GM23338 (cell line): ENCODE data around the gene CMSS1. TPM values are rescaled to one million over a fixed set of nuclear protein-coding genes. Genes with fewer than 3 reads are reported as not detected.

Experiments used
- ATAC-seq: fragments of 200-7000 bp; cut with Tn5 transposase; 3 replicates; pipeline ENCODE4 v1.9.1; 2020
- DNase-seq: peaks from one replicate; pipeline ENCODE4 v3.0.0-alpha.2; 2015; ENCODE audit warnings: low spot score
- H2AFZ ChIP-seq: fragments of 200-600 bp; sonication (generic); 2 replicates; pipeline ENCODE4 v1.8.0; 2016; ENCODE audit warnings: antibody characterized with exemption, mild to moderate bottlenecking, moderate library complexity
- H3F3A ChIP-seq: fragments of 200-600 bp; sonication (generic); replicated peaks from 2 replicates; pipeline ENCODE4 v1.8.0; 2017; ENCODE audit warnings: antibody characterized with exemption, mixed run types, low read depth
- H3K27ac ChIP-seq: fragments of 200-600 bp; sonication (generic); 2 replicates; pipeline ENCODE4 v1.6.1; 2016; ENCODE audit warnings: low read depth
- H3K27me3 ChIP-seq: fragments of 200-600 bp; sonication (generic); 2 replicates; pipeline ENCODE4 v1.8.0; 2016; ENCODE audit warnings: mild to moderate bottlenecking, mixed run types, moderate library complexity; ENCODE audit not compliant: insufficient read depth
- H3K36me3 ChIP-seq: fragments of 200-600 bp; sonication (generic); 2 replicates; pipeline ENCODE4 v1.8.0; 2016; ENCODE audit warnings: mild to moderate bottlenecking; ENCODE audit not compliant: insufficient read depth
- H3K4me1 ChIP-seq: fragments of 200-600 bp; sonication (generic); 2 replicates; pipeline ENCODE4 v1.8.0; 2016; ENCODE audit warnings: mild to moderate bottlenecking, moderate library complexity; ENCODE audit not compliant: insufficient read depth
- H3K4me2 ChIP-seq: fragments of 200-600 bp; sonication (generic); 2 replicates; pipeline ENCODE4 v1.7.1; 2017; ENCODE audit warnings: mixed run types
- H3K4me3 ChIP-seq: fragments of 200-600 bp; sonication (generic); 2 replicates; pipeline ENCODE4 v1.6.1; 2016; ENCODE audit warnings: mixed run types
- H3K79me2 ChIP-seq: fragments of 200-600 bp; sonication (generic); replicated peaks from 2 replicates; pipeline ENCODE4 v1.8.0; 2017; ENCODE audit warnings: mild to moderate bottlenecking; ENCODE audit not compliant: insufficient read depth
- H3K9me2 ChIP-seq: fragments of 200-600 bp; sonication (generic); 2 replicates; pipeline ENCODE4 v1.8.0; 2017; ENCODE audit not compliant: insufficient read depth
- H4K20me1 ChIP-seq: fragments of 200-600 bp; sonication (generic); replicated peaks from 2 replicates; pipeline ENCODE4 v1.8.0; 2017; ENCODE audit warnings: mild to moderate bottlenecking; ENCODE audit not compliant: insufficient read depth
- H3K27ac Mint-ChIP-seq: 2 replicates; pipeline ENCODE4 v1.8.0; 2020; ENCODE audit warnings: inconsistent platforms, mild to moderate bottlenecking, moderate library complexity, mixed read lengths
- H3K27me3 Mint-ChIP-seq: 3 replicates; pipeline ENCODE4 v1.8.0; 2022; ENCODE audit warnings: low read depth, mild to moderate bottlenecking, moderate library complexity, mixed read lengths, inconsistent platforms; ENCODE audit not compliant: insufficient read depth, poor library complexity
- H3K36me3 Mint-ChIP-seq: 3 replicates; pipeline ENCODE4 v1.8.0; 2021; ENCODE audit warnings: low read depth, mild to moderate bottlenecking, inconsistent platforms, moderate library complexity, mixed read lengths
- H3K4me1 Mint-ChIP-seq: 3 replicates; pipeline ENCODE4 v1.8.0; 2020; ENCODE audit warnings: mild to moderate bottlenecking, inconsistent platforms, mixed read lengths
- H3K4me3 Mint-ChIP-seq: 3 replicates; pipeline ENCODE4 v1.8.0; 2021; ENCODE audit warnings: moderate library complexity, mild to moderate bottlenecking, inconsistent platforms, mixed read lengths
- H3K9me3 Mint-ChIP-seq: 3 replicates; pipeline ENCODE4 v1.8.0; 2020; ENCODE audit warnings: moderate library complexity, mild to moderate bottlenecking, inconsistent platforms, mixed read lengths
- EZH2 ChIP-seq: fragments of 200-600 bp; sonication (generic); IDR thresholded peaks from one replicate; pipeline ENCODE4 v1.8.0; 2017; ENCODE audit warnings: antibody characterized with exemption, mild to moderate bottlenecking, low read depth; ENCODE audit not compliant: unreplicated experiment
- EZH2phosphoT487 ChIP-seq: fragments of 200-600 bp; sonication (generic); IDR thresholded peaks from one replicate; pipeline ENCODE4 v1.8.1; 2018; ENCODE audit warnings: antibody characterized with exemption; ENCODE audit not compliant: unreplicated experiment
- JUNB ChIP-seq: IDR thresholded peaks from one replicate; pipeline ENCODE4 v1.6.1; 2016; ENCODE audit warnings: antibody characterized with exemption; ENCODE audit not compliant: unreplicated experiment
- NANOG ChIP-seq: IDR thresholded peaks from 2 replicates; pipeline ENCODE4 v1.6.1; 2016; ENCODE audit warnings: antibody characterized with exemption, borderline replicate concordance
- STAT1 ChIP-seq: IDR thresholded peaks from one replicate; pipeline ENCODE4 v1.6.1; 2016; ENCODE audit warnings: antibody characterized with exemption; ENCODE audit not compliant: unreplicated experiment
- polyA plus RNA-seq: library from polyadenylated mRNA; unstranded; fragments of >200 nt; fragmentation: Nextera tagmentation; extraction: Ambion mirVana; gene quantifications from 2 replicates; pipeline ENCODE4 v1.2.1, GENCODE V29; 2016
- total RNA-seq: library from RNA; depleted of rRNA; stranded (reverse); fragments of >200 nt; shearing (Covaris generic); gene quantifications from 2 replicates; pipeline ENCODE4 v1.2.3, GENCODE V29; 2014
- TF ChIP-seq, protein P1 (sequence below), 2 experiments: fragments of 200-600 bp in 1 of 2; sonication (generic) in 1 of 2; conservative IDR thresholded peaks; 2 replicates each; pipeline versions ENCODE4 v1.5.1 to v1.6.1; 2016 to 2017; ENCODE audit warnings: antibody characterized with exemption in 2 of 2, low read depth in 2 of 2, mild to moderate bottlenecking in 2 of 2, moderate library complexity in 1 of 2
- TF ChIP-seq, protein P2 (sequence below): IDR thresholded peaks from one replicate; pipeline ENCODE4 v1.6.1; 2018; ENCODE audit warnings: antibody characterized with exemption; ENCODE audit not compliant: unreplicated experiment

Gene CMSS1
- total and polyA plus RNA-seq, 2 experiments from 2014 or later, result 39.4 to 187 TPM

DNA sequence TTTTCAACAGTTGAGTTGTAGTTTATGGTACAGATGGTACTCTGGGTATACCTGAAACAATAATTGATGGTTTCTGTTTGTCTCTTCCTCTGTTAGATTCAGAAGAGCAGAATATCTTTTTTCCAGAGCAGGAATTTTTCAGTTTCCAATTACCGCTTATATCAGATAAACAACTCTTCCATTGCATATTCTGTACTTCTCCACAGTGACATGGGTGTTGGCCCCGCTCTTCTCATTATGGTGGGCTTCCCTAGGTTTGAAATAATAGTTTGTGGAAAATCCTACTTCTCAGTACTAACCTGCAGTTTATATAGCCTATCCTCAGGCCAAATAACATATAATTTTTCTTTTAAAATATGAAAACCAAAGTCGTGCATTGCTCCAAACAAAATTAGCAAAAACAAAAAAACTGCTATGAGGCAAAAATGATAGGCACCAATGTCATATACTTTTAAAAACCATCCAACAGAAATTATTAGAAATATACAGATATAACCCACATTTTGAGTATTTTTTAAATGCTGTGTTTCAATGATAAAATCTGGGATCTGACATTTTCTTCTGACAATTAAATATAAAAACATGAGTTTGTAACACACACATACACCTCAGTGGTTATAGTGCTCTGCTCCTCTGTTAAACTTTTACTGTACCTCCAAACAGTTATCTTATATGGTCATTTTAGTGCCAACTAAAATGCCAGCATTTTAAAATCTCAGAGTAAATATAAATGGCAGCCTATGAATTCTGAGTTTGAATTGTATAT is 56.8 kb downstream of the CMSS1 start (continued):
- no peak for TF ChIP-seq EZH2phosphoT487
- TF ChIP-seq, protein P1, sequence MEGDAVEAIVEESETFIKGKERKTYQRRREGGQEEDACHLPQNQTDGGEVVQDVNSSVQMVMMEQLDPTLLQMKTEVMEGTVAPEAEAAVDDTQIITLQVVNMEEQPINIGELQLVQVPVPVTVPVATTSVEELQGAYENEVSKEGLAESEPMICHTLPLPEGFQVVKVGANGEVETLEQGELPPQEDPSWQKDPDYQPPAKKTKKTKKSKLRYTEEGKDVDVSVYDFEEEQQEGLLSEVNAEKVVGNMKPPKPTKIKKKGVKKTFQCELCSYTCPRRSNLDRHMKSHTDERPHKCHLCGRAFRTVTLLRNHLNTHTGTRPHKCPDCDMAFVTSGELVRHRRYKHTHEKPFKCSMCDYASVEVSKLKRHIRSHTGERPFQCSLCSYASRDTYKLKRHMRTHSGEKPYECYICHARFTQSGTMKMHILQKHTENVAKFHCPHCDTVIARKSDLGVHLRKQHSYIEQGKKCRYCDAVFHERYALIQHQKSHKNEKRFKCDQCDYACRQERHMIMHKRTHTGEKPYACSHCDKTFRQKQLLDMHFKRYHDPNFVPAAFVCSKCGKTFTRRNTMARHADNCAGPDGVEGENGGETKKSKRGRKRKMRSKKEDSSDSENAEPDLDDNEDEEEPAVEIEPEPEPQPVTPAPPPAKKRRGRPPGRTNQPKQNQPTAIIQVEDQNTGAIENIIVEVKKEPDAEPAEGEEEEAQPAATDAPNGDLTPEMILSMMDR (conservative IDR thresholded peaks at IDR 0.05; ENCODE audit: low read depth in 2 of 2), result no peak
- TF ChIP-seq, protein P2, sequence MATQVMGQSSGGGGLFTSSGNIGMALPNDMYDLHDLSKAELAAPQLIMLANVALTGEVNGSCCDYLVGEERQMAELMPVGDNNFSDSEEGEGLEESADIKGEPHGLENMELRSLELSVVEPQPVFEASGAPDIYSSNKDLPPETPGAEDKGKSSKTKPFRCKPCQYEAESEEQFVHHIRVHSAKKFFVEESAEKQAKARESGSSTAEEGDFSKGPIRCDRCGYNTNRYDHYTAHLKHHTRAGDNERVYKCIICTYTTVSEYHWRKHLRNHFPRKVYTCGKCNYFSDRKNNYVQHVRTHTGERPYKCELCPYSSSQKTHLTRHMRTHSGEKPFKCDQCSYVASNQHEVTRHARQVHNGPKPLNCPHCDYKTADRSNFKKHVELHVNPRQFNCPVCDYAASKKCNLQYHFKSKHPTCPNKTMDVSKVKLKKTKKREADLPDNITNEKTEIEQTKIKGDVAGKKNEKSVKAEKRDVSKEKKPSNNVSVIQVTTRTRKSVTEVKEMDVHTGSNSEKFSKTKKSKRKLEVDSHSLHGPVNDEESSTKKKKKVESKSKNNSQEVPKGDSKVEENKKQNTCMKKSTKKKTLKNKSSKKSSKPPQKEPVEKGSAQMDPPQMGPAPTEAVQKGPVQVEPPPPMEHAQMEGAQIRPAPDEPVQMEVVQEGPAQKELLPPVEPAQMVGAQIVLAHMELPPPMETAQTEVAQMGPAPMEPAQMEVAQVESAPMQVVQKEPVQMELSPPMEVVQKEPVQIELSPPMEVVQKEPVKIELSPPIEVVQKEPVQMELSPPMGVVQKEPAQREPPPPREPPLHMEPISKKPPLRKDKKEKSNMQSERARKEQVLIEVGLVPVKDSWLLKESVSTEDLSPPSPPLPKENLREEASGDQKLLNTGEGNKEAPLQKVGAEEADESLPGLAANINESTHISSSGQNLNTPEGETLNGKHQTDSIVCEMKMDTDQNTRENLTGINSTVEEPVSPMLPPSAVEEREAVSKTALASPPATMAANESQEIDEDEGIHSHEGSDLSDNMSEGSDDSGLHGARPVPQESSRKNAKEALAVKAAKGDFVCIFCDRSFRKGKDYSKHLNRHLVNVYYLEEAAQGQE, result no peak

DNA sequence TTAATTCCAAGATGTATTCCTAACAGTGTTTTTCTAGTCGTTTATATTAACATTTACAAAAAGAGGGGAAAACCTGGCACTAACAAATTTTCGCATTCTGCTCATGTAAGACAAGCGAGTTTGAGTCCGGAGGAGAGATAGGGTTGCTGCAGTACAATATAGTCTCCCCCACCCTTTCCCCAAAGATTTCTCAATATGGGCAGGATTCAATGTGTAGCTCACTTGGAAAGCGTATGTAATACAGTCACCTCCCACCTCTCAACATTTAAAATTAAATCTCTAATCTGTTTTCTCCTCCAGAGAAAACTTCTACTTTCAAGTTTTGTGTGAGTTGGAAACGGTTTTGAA is 57.9 kb downstream of the CMSS1 start:
- Histone ChIP-seq H2AFZ (no peak overlapping the region), H3K27ac (0 out of 2 replicates have a peak overlapping the region, but pooled peaks have one; percentile 46), H3K4me3 (peak overlapping the region; percentile 51), H3K4me2 (peak overlapping the region; percentile 79), H3F3A (peaks cover 13% of the 10 kb centered on the region), H3K27me3 (peaks cover 93% of the 10 kb centered on the region), H3K4me1 (peaks cover 27% of the 10 kb centered on the region), H4K20me1 (peaks cover 47% of the 10 kb centered on the region), H3K79me2 (peaks cover 9% of the 10 kb centered on the region; the same call in 1 of the 2 replicates), H3K36me3 (no peaks in the 10 kb centered on the region), H3K9me2 (no peaks in the 10 kb centered on the region)
- Mint-ChIP-seq H3K4me3 (peak overlapping the region; percentile 64), H3K27me3 (peaks cover 50% of the 10 kb centered on the region), H3K27ac (no peak overlapping the region), H3K9me3 (no peaks in the 10 kb centered on the region), H3K36me3 (no peaks in the 10 kb centered on the region), H3K4me1 (peaks cover 25% of the 10 kb centered on the region)
- DNase-seq (peak; percentile 21), ATAC-seq (peak; percentile 10)
- TF ChIP-seq EZH2phosphoT487, result no peak
- TF ChIP-seq, protein P2, result no peak
- TF ChIP-seq, protein P1 (conservative IDR thresholded peaks at IDR 0.05; ENCODE audit: low read depth in 2 of 2), result no peak
- no peak for TF ChIP-seq STAT1
- TF ChIP-seq JUNB, result no peak
- TF ChIP-seq NANOG, result no peak
- no peak for TF ChIP-seq EZH2
